Endothelial cell of umbilical vein (primary cell): ENCODE data around the gene ADGRB2. TPM values are rescaled to one million over a fixed set of nuclear protein-coding genes. Genes with fewer than 3 reads are reported as not detected.

Experiments
- BruUV-seq: library from RNA; stranded (reverse); fragments of 400-500 nt; replicated peaks from 2 replicates; lab custom pipeline; 2021; lab: Mats Ljungman, UMichigan
- CTCF ChIA-PET: fragments of 300-600, 350-600 bp; sonication (Branson Sonifier 250); formaldehyde crosslinking; loops from one replicate; lab custom pipeline; 2021; ENCODE audit warnings: antibody characterized with exemption, inconsistent platforms; lab: Charles Lee
- POLR2A ChIA-PET: fragments of 300-600, 350-600 bp; sonication (Branson Sonifier 250); formaldehyde crosslinking; loops from one replicate; lab custom pipeline; 2021; ENCODE audit warnings: antibody characterized with exemption, inconsistent platforms; lab: Charles Lee
- DNase-seq: peaks from one replicate; pipeline ENCODE4 v3.0.0-alpha.2; 2011; ENCODE audit warnings: low read depth, low spot score
- FAIRE-seq: peaks from 2 replicates; lab custom pipeline; 2011; peaks lifted over from hg19 to GRCh38; lab: Jason Lieb, UNC
- H2AFZ ChIP-seq: 2 replicates; pipeline ENCODE4 v1.6.0; 2012; ENCODE audit warnings: low read depth, low read length, control low read depth, inconsistent platforms
- H3K27ac ChIP-seq: 2 replicates; pipeline ENCODE4 v1.5.1; 2011; ENCODE audit warnings: low read depth, mild to moderate bottlenecking, control low read depth, low read length, moderate library complexity; ENCODE audit not compliant: insufficient read depth
- H3K27me3 ChIP-seq, 2 experiments: 2 replicates each; pipeline versions ENCODE4 v1.6.0 to v1.6.1; 2011; ENCODE audit warnings: low read length in 2 of 2, mixed read lengths in 1 of 2; ENCODE audit not compliant: control insufficient read depth in 2 of 2, insufficient read depth in 2 of 2
- H3K36me3 ChIP-seq, 2 experiments: 2 replicates in 1 of 2; 3 replicates in 1 of 2; pipeline ENCODE4 v1.5.1; 2011; ENCODE audit warnings: low read length in 2 of 2, mild to moderate bottlenecking in 1 of 2, moderate library complexity in 1 of 2; ENCODE audit not compliant: control insufficient read depth in 2 of 2, insufficient read depth in 2 of 2; ENCODE audit errors: extremely low read depth in 1 of 2
- H3K4me1 ChIP-seq: 3 replicates; pipeline ENCODE4 v1.5.1; 2011; ENCODE audit warnings: mild to moderate bottlenecking, low read length; ENCODE audit not compliant: control insufficient read depth, insufficient read depth; ENCODE audit errors: extremely low read depth
- H3K4me2 ChIP-seq: 2 replicates; pipeline ENCODE4 v1.6.1; 2011; ENCODE audit warnings: low read length, control low read depth, mixed read lengths; ENCODE audit not compliant: insufficient read depth
- H3K4me3 ChIP-seq, 3 experiments: fragments of 200-600 bp in 1 of 3; sonication (generic), shearing (Covaris generic) in 1 of 3; replicated peaks in 1 of 3; 2 replicates each; pipeline ENCODE4 v1.5.1; 2011 to 2016; ENCODE audit warnings: control low read depth in 3 of 3, low read length in 3 of 3, mild to moderate bottlenecking in 2 of 3, inconsistent platforms in 1 of 3, low read depth in 1 of 3, moderate library complexity in 1 of 3; ENCODE audit not compliant: insufficient read depth in 1 of 3
- H3K79me2 ChIP-seq: 2 replicates; pipeline ENCODE4 v1.6.0; 2012; ENCODE audit warnings: low read length, inconsistent platforms; ENCODE audit not compliant: control insufficient read depth, insufficient read depth
- H3K9ac ChIP-seq: replicated peaks from 2 replicates; pipeline ENCODE3; 2011; ENCODE audit warnings: low read length, control low read depth; ENCODE audit not compliant: insufficient read depth; ENCODE audit errors: extremely low read depth
- H3K9me1 ChIP-seq: replicated peaks from 3 replicates; pipeline ENCODE4 v1.6.0; 2011; ENCODE audit warnings: mild to moderate bottlenecking, low read length; ENCODE audit not compliant: control insufficient read depth, insufficient read depth; ENCODE audit errors: extremely low read depth
- H3K9me3 ChIP-seq: replicated peaks from 2 replicates; pipeline ENCODE4 v1.5.1; 2012; ENCODE audit warnings: low read length, inconsistent platforms; ENCODE audit not compliant: control insufficient read depth, insufficient read depth
- H4K20me1 ChIP-seq: replicated peaks from 2 replicates; pipeline ENCODE3; 2011; ENCODE audit warnings: mild to moderate bottlenecking, low read length; ENCODE audit not compliant: control insufficient read depth, insufficient read depth; ENCODE audit errors: extremely low read depth
- EZH2 ChIP-seq: IDR thresholded peaks from 2 replicates; pipeline ENCODE4 v1.6.1; 2012; ENCODE audit warnings: borderline replicate concordance, low read depth, mild to moderate bottlenecking, moderate library complexity, low read length, inconsistent platforms; ENCODE audit not compliant: severe bottlenecking
- FOS ChIP-seq: IDR thresholded peaks from 2 replicates; pipeline ENCODE4 v1.6.1; 2011; ENCODE audit warnings: mild to moderate bottlenecking, low read length, moderate library complexity, borderline replicate concordance; ENCODE audit not compliant: insufficient read depth
- GATA2 ChIP-seq: IDR thresholded peaks from 2 replicates; pipeline ENCODE4 v1.7.0; 2011; ENCODE audit warnings: low read depth, mild to moderate bottlenecking, moderate library complexity, mixed read lengths, low read length; ENCODE audit not compliant: insufficient read length, insufficient read depth
- JUN ChIP-seq: IDR thresholded peaks from 2 replicates; pipeline ENCODE4 v1.6.1; 2011; ENCODE audit warnings: borderline replicate concordance, low read depth; ENCODE audit not compliant: insufficient read length, insufficient read depth
- MYC ChIP-seq: IDR thresholded peaks from one replicate; pipeline ENCODE4 v1.6.1; 2011; ENCODE audit warnings: mild to moderate bottlenecking, low read depth, low read length
- POLR2A ChIP-seq: IDR thresholded peaks from 2 replicates; pipeline ENCODE4 v1.6.1; 2012; ENCODE audit warnings: low read depth, mild to moderate bottlenecking, control low read depth, low read length
- POLR2AphosphoS5 ChIP-seq: IDR thresholded peaks from 2 replicates; pipeline ENCODE4 v1.6.1; 2012; ENCODE audit warnings: low read depth, mild to moderate bottlenecking, control low read depth, low read length, moderate library complexity; ENCODE audit not compliant: insufficient read depth
- dilution Hi-C: fragments of 300-500 bp; cut with MboI; formaldehyde crosslinking; loops from one replicate; pipeline ENCODE4 v1.15.0; 2019; ENCODE audit warnings: low sequenced_read_pairs; ENCODE audit not compliant: extremely low pct_ligation_motif_present
- intact Hi-C: fragments of 100-400 bp; cut with micrococcal nuclease; formaldehyde crosslinking; loops from one replicate; pipeline ENCODE4 v1.10.0; 2022
- polyA plus RNA-seq, 4 experiments: library from polyadenylated mRNA; depleted of rRNA in 3 of 4; stranded (reverse) in 3 of 4; unstranded in 1 of 4; fragments of >200 nt; gene quantifications; 2 replicates each; pipeline versions ENCODE4 v1.2.1 to v1.2.3, GENCODE V29; 2011 to 2012; ENCODE audit warnings: missing spikeins in 1 of 4
- total RNA-seq: library from RNA; stranded (reverse); gene quantifications from 2 replicates; pipeline ENCODE4 v1.2.3, GENCODE V29; 2021
- TF ChIP-seq, protein P1 (sequence below), 2 donors: IDR thresholded peaks; 1 replicate in 1 of 2; 2 replicates in 1 of 2; pipeline ENCODE4 v1.5.1; 2011; ENCODE audit warnings: low read length in 2 of 2, mild to moderate bottlenecking in 2 of 2, moderate library complexity in 2 of 2, control low read depth in 1 of 2, inconsistent platforms in 1 of 2, low read depth in 1 of 2; ENCODE audit not compliant: insufficient read depth in 1 of 2; ENCODE audit errors: extremely low read depth in 1 of 2
- TF ChIP-seq, protein P2 (sequence below): IDR thresholded peaks from 2 replicates; pipeline ENCODE4 v1.6.1; 2011; ENCODE audit not compliant: insufficient read depth, insufficient read length

Gene ADGRB2
- total and polyA plus RNA-seq, 2 donors (not counting 3 experiments of a cell fraction or from before 2014, with no cell fraction given), result 1.3 to 1.5 TPM

DNA sequence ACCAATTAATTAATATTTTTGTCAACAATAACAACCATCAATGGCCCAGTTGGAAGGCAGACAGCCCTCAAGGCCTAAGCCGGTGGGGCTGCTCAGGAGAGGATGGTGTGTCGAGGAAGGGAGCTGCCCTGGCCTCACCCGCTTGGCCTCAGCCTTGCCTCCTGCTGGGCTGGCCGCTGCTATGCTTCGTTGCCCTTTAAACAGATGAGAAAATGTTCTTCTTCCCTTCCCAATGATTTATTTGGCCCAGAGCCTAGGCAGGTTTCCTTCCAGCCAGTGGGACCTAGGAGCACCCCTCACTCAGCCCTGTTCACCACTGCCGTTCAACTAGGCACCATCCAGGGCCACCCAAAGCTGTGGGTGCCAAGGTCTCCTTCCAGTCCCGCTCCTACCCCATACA is 3.1 kb upstream of the ADGRB2 start:
- dilution Hi-C loops (no loop called here), intact Hi-C loops (no loop called here)
- Histone ChIP-seq H3K9me1 (no peaks in the 10 kb centered on the region), H3K4me1 (peaks cover 12% of the 10 kb centered on the region), H3K4me3 (no peak overlapping the region), H3K79me2 (no peaks in the 10 kb centered on the region), H2AFZ (no peak overlapping the region), H3K9ac (no peak overlapping the region), H3K9me3 (no peaks in the 10 kb centered on the region), H3K4me2 (no peak overlapping the region), H3K27ac (no peak overlapping the region), H3K36me3 (no peaks in the 10 kb centered on the region), H4K20me1 (no peaks in the 10 kb centered on the region), H3K27me3 (peaks cover 15 to 20% of the 10 kb centered on the region in 2 experiments)
- ChIA-PET CTCF (interaction anchor here (1.2 to 8.5 kb wide), 2 partner anchors 21 to 22 kb away, joined by 3 to 102 read pairs; no protein-coding TSS in a partner anchor), POLR2A (no interaction called here)
- no TSS peak for BruUV-seq
- DNase-seq, result no peak
- FAIRE-seq, result no peak
- TF ChIP-seq JUN (no peak), GATA2 (no peak), MYC (no peak)
- TF ChIP-seq, protein P1, sequence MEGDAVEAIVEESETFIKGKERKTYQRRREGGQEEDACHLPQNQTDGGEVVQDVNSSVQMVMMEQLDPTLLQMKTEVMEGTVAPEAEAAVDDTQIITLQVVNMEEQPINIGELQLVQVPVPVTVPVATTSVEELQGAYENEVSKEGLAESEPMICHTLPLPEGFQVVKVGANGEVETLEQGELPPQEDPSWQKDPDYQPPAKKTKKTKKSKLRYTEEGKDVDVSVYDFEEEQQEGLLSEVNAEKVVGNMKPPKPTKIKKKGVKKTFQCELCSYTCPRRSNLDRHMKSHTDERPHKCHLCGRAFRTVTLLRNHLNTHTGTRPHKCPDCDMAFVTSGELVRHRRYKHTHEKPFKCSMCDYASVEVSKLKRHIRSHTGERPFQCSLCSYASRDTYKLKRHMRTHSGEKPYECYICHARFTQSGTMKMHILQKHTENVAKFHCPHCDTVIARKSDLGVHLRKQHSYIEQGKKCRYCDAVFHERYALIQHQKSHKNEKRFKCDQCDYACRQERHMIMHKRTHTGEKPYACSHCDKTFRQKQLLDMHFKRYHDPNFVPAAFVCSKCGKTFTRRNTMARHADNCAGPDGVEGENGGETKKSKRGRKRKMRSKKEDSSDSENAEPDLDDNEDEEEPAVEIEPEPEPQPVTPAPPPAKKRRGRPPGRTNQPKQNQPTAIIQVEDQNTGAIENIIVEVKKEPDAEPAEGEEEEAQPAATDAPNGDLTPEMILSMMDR (IDR thresholded peaks at IDR 0.05; ENCODE audit: extremely low read depth in 1 of 2, insufficient read depth in 1 of 2, low read depth in 1 of 2, low read length in 2 of 2), result no peak

DNA sequence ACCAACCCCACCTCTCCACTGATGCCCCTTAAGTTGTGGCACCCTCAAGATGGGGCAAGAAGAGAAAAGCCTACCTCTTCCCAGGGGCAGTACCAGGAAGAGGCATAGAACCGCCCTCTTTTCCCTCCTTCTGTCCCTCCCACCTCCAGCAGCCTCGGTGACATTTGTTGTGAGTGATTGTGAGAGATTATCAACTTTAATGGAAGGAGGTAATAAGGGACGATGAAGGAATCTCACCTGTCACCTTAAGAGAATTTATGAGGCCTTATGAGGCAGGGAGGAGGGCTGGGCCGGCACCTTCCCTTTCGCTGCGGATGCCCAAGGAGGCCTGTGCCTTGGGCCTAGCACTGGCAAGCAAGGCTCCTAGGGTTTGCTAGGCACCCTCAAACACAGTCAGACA is 1.4 kb upstream of the ADGRB2 start:
- ChIA-PET POLR2A (no interaction called here), CTCF (interaction anchor here (1.1 to 8.5 kb wide), 5 partner anchors 20 to 298 kb away, joined by 3 to 102 read pairs (median 12); no protein-coding TSS in a partner anchor)
- H3K4me1 ChIP-seq, result peaks cover 26% of the 10 kb centered on the region
- no TSS peak for BruUV-seq
- H3K9me3 ChIP-seq, result no peaks in the 10 kb centered on the region
- no peak for DNase-seq
- TF ChIP-seq GATA2 (no peak), FOS (no peak), MYC (no peak), POLR2AphosphoS5 (no peak), POLR2A (no peak), EZH2 (no peak), JUN (no peak)
- TF ChIP-seq, protein P1 (IDR thresholded peaks at IDR 0.05; ENCODE audit: extremely low read depth in 1 of 2, insufficient read depth in 1 of 2, low read depth in 1 of 2, low read length in 2 of 2), result no peak
- TF ChIP-seq, protein P2, sequence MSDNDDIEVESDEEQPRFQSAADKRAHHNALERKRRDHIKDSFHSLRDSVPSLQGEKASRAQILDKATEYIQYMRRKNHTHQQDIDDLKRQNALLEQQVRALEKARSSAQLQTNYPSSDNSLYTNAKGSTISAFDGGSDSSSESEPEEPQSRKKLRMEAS, result no peak
- intact Hi-C loops (loop anchor here (1.0 kb wide), 1 partner anchor 24 kb away; no protein-coding TSS in a partner anchor), dilution Hi-C loops (no loop called here)
- no peaks in the 10 kb centered on the region for H3K36me3 ChIP-seq
- no peak overlapping the region for H3K9ac ChIP-seq
- H3K4me2 ChIP-seq, result no peak overlapping the region
- H4K20me1 ChIP-seq, result no peaks in the 10 kb centered on the region
- no peak overlapping the region for H3K27ac ChIP-seq
- no peak overlapping the region for H2AFZ ChIP-seq
- H3K4me3 ChIP-seq, result no peak overlapping the region
- no peaks in the 10 kb centered on the region for H3K9me1 ChIP-seq
- H3K79me2 ChIP-seq, result no peaks in the 10 kb centered on the region
- no peak for FAIRE-seq
- peaks cover 3 to 7% of the 10 kb centered on the region in 2 experiments for H3K27me3 ChIP-seq
